ENCODE results near the gene FREM3.

GRCh38 chr4:143745874-143746273 lies 45.4 kb upstream of the FREM3 start:
- TF ChIP-seq CTCF (IDR thresholded peaks at IDR 0.05) = no peak
- no peak for TF ChIP-seq FOSL2 (IDR thresholded peaks at IDR 0.05)
- TF ChIP-seq FOSL2 (CRISPR knock-in tag; IDR thresholded peaks at IDR 0.05) = no peak
- TF ChIP-seq POLR2AphosphoS2 (conservative IDR thresholded peaks at IDR 0.05; ENCODE audit: low read length) = no peak
- no peak for TF ChIP-seq SREBF2 (IDR thresholded peaks at IDR 0.05)
